Keratinocyte (primary cell): ENCODE results near the gene SMO.

Experiments used
- CTCF ChIP-seq, 3 experiments: IDR thresholded peaks in 1 of 3; conservative IDR thresholded peaks in 1 of 3; optimal IDR thresholded peaks in 1 of 3; 2 replicates in 2 of 3; 3 replicates in 1 of 3; pipeline versions ENCODE3 to v1.5.1; 2011; ENCODE audit warnings: low read length in 3 of 3, mild to moderate bottlenecking in 3 of 3, moderate library complexity in 2 of 3, control low read depth in 1 of 3, inconsistent platforms in 1 of 3; ENCODE audit not compliant: insufficient read depth in 2 of 3; ENCODE audit errors: extremely low read depth in 1 of 3
- EZH2 ChIP-seq: IDR thresholded peaks from one replicate; pipeline ENCODE4 v1.6.1; 2012; ENCODE audit warnings: inconsistent platforms, mild to moderate bottlenecking, low read length, moderate library complexity

- TF ChIP-seq CTCF (optimal IDR thresholded peaks at IDR 0.05 in 1 of 3, IDR thresholded peaks at IDR 0.05 in 1 of 3, conservative IDR thresholded peaks at IDR 0.05 in 1 of 3; ENCODE audit: extremely low read depth in 1 of 3, insufficient read depth in 2 of 3, low read length in 3 of 3) (no peak), EZH2 (no peak)
These were observed 36.1 kb downstream of the SMO start, which contains the start of gene AHCYL2 for GRCh38 chr7:129224251-129225205.
